Mesendoderm (in vitro differentiated cells): ENCODE data around the gene IFNA13.
A peak's percentile ranks its signal among the peaks of the same experiment; 100 is the strongest.
"Not testable (repeated sequence)": the region's sequence is repeated elsewhere in the genome, so short reads cannot be mapped to it uniquely, and the experiment has no call there.

Experiments used
- DNase-seq: peaks from one replicate; pipeline ENCODE4 v3.0.0; 2013
- H2AK5ac ChIP-seq: 2 replicates; pipeline ENCODE4 v1.6.1; 2013; ENCODE audit warnings: low read length, inconsistent platforms
- H2BK120ac ChIP-seq: 2 replicates; pipeline ENCODE4 v1.6.1; 2013; ENCODE audit warnings: low read depth, mild to moderate bottlenecking, low read length, moderate library complexity, mixed read lengths
- H2BK15ac ChIP-seq: replicated peaks from 2 replicates; pipeline ENCODE4 v1.6.1; 2013; ENCODE audit warnings: low read depth, mild to moderate bottlenecking, moderate library complexity
- H2BK5ac ChIP-seq: 2 replicates; pipeline ENCODE4 v1.6.1; 2013; ENCODE audit warnings: low read length, inconsistent platforms
- H3K18ac ChIP-seq: 2 replicates; pipeline ENCODE4 v1.6.1; 2013; ENCODE audit warnings: mild to moderate bottlenecking, low read length, mixed read lengths
- H3K23ac ChIP-seq: one replicate; pipeline ENCODE4 v1.6.1; 2013; ENCODE audit warnings: low read length
- H3K27ac ChIP-seq: 2 replicates; pipeline ENCODE4 v1.5.1; 2013; ENCODE audit warnings: low read depth, mild to moderate bottlenecking, inconsistent platforms, low read length, moderate library complexity
- H3K27me3 ChIP-seq: 2 replicates; pipeline ENCODE4 v1.6.1; 2013; ENCODE audit warnings: low read length, control low read depth, mild to moderate bottlenecking, inconsistent platforms; ENCODE audit not compliant: insufficient read depth, poor library complexity
- H3K36me3 ChIP-seq: 2 replicates; pipeline ENCODE4 v1.6.1; 2013; ENCODE audit warnings: low read length, inconsistent platforms; ENCODE audit not compliant: control insufficient read depth, insufficient read depth
- H3K4ac ChIP-seq: one replicate; pipeline ENCODE4 v1.6.1; 2013; ENCODE audit warnings: low read depth, mild to moderate bottlenecking, low read length, moderate library complexity
- H3K4me1 ChIP-seq: 2 replicates; pipeline ENCODE4 v1.6.1; 2013; ENCODE audit warnings: low read depth, low read length, inconsistent platforms; ENCODE audit not compliant: control insufficient read depth
- H3K4me2 ChIP-seq: 2 replicates; pipeline ENCODE4 v1.6.1; 2013; ENCODE audit warnings: low read length
- H3K4me3 ChIP-seq: 2 replicates; pipeline ENCODE4 v1.5.1; 2013; ENCODE audit warnings: mild to moderate bottlenecking, low read length
- H3K56ac ChIP-seq: one replicate; pipeline ENCODE4 v1.6.1; 2013; ENCODE audit warnings: low read length
- H3K79me1 ChIP-seq: 2 replicates; pipeline ENCODE4 v1.6.1; 2013; ENCODE audit warnings: low read length, inconsistent platforms
- H3K79me2 ChIP-seq: 2 replicates; pipeline ENCODE4 v1.6.1; 2013; ENCODE audit warnings: mild to moderate bottlenecking, low read length; ENCODE audit not compliant: control insufficient read depth, insufficient read depth
- H3K9ac ChIP-seq: 2 replicates; pipeline ENCODE4 v1.6.1; 2013; ENCODE audit warnings: low read length, inconsistent platforms
- H4K5ac ChIP-seq: one replicate; pipeline ENCODE4 v1.6.1; 2013; ENCODE audit warnings: low read length
- H4K8ac ChIP-seq: one replicate; pipeline ENCODE4 v1.6.1; 2013; ENCODE audit warnings: low read depth, mild to moderate bottlenecking, control low read depth, low read length, moderate library complexity
- WGBS: extraction: QIAGEN DNeasy Blood & Tissue Kit; methylation state at CpG from one replicate; pipeline ENCODE4 v1.1.7; 2013; ENCODE audit warnings: low lambda C conversion rate, missing lambda C conversion rate; ENCODE audit not compliant: insufficient coverage; ENCODE audit errors: extremely low coverage; 5-methylcytosine and 5-hydroxymethylcytosine counted together

Gene IFNA13

GRCh38 chr9:21381448-21382339, 13.8 kb upstream of the IFNA13 start:
- Histone ChIP-seq H3K56ac (no peak overlapping the region), H3K9ac (no peak overlapping the region), H3K18ac (no peak overlapping the region), H3K27me3 (no peaks in the 10 kb centered on the region), H3K4ac (no peak overlapping the region), H4K5ac (no peak overlapping the region), H2AK5ac (no peak overlapping the region), H3K4me3 (no peak overlapping the region), H4K8ac (no peak overlapping the region), H2BK5ac (no peak overlapping the region), H3K4me2 (no peak overlapping the region), H2BK120ac (no peak overlapping the region), H3K36me3 (no peaks in the 10 kb centered on the region), H3K79me1 (no peaks in the 10 kb centered on the region), H3K23ac (no peak overlapping the region), H2BK15ac (no peak overlapping the region), H3K27ac (no peak overlapping the region), H3K79me2 (no peaks in the 10 kb centered on the region), H3K4me1 (no peaks in the 10 kb centered on the region)
- DNase-seq, result peak; percentile 48
- no CpG with 5 or more reads among the region's 5 CpGs for WGBS

DNA sequence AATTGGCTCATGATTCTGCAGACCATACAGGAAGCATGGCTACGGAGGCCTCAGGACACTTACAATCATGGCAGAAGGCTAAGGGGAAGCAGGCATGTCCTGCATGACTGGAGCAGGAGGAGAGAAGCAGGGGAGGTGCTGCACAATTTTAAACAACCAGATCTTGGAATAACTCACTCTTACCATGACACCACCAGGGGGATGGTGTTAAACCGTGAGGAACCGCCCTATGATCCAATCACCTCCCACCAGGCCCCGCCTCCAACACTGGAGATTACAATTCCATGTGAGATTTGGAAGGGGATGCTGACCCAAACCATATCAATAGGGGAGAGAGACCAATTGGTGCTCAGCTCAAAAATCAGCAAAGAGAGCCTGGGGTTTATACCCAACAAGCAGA, 3.6 kb upstream of the IFNA13 start:
- not testable (repeated sequence) for H3K79me2 ChIP-seq

DNA sequence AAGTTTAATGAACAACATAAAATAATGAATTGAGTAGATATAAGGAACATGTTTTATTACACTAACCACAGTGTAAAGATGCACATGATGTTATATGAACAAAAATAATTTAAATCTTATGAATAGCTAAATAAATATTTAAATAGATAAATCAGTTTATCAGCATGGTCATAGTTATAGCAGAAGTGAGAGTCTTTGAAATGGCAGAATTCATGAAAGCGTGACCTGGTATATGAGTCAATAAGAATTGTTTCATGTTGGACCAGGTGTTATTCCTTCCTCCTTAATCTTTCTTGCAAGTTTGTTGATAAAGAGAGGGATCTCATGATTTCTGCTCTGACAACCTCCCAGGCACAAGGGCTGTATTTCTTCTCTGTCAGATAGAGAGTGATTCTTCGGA, 688 bp downstream of the IFNA13 start:
- not testable (repeated sequence) for DNase-seq, H3K4me2 ChIP-seq, H3K4ac ChIP-seq, H3K4me1 ChIP-seq, H3K56ac ChIP-seq, H3K23ac ChIP-seq, H4K8ac ChIP-seq, H2AK5ac ChIP-seq, H3K27ac ChIP-seq, H2BK5ac ChIP-seq, H3K79me1 ChIP-seq, H2BK120ac ChIP-seq, H3K36me3 ChIP-seq, H2BK15ac ChIP-seq, H3K79me2 ChIP-seq, H3K18ac ChIP-seq, H3K4me3 ChIP-seq, H3K9ac ChIP-seq, H4K5ac ChIP-seq, H3K27me3 ChIP-seq
- WGBS, result no CpG with 5 or more reads among the region's 2 CpGs

More for the DNA sequence above, 3.6 kb upstream of the IFNA13 start:
- not testable (repeated sequence) for H3K27me3 ChIP-seq, H3K4me2 ChIP-seq, H3K18ac ChIP-seq, H4K8ac ChIP-seq, H3K27ac ChIP-seq, H3K4ac ChIP-seq, H3K23ac ChIP-seq, H3K56ac ChIP-seq, H3K36me3 ChIP-seq, H2AK5ac ChIP-seq, DNase-seq, H2BK5ac ChIP-seq, H3K4me1 ChIP-seq, H2BK15ac ChIP-seq, H3K9ac ChIP-seq, H3K4me3 ChIP-seq, H4K5ac ChIP-seq, H2BK120ac ChIP-seq, H3K79me1 ChIP-seq
- WGBS, result no CpG with 5 or more reads among the region's 4 CpGs

DNA sequence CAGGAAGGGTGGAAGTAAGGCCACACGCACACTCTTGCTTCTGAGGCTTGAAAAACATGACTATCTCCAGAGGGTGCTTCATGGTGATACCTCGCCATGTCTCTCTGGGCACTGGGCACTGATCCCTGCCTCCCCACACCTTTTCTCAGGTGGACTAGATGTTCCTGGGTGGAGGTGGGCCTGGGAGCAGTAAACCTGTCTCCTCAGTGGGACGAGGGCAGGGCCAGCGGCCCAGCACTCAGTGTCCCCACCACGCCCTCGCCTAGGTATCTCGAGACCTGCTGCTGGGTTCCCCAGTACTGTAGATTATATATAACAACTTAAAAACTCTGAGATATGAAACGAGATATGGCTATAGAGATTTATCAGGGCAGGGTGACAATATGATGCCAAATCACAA, 5.6 kb downstream of the IFNA13 start:
- Histone ChIP-seq H3K36me3 (no peaks in the 10 kb centered on the region), H3K79me2 (no peaks in the 10 kb centered on the region), H3K18ac (no peak overlapping the region), H3K9ac (no peak overlapping the region), H3K4me1 (no peaks in the 10 kb centered on the region), H2BK120ac (no peak overlapping the region), H2BK15ac (no peak overlapping the region), H3K79me1 (no peaks in the 10 kb centered on the region), H3K23ac (no peak overlapping the region), H3K27ac (no peak overlapping the region), H3K27me3 (no peaks in the 10 kb centered on the region), H3K4ac (no peak overlapping the region), H4K5ac (no peak overlapping the region), H3K4me3 (no peak overlapping the region), H2AK5ac (no peak overlapping the region), H4K8ac (no peak overlapping the region), H3K4me2 (no peak overlapping the region), H3K56ac (no peak overlapping the region), H2BK5ac (no peak overlapping the region)
- WGBS, result no CpG with 5 or more reads among the region's 8 CpGs
- DNase-seq, result no peak

GRCh38 chr9:21357479-21358460, 10.1 kb downstream of the IFNA13 start:
- no peak overlapping the region for H3K27ac ChIP-seq
- DNase-seq, result no peak
- H3K36me3 ChIP-seq, result no peaks in the 10 kb centered on the region
- H3K23ac ChIP-seq, result no peak overlapping the region
- no peak overlapping the region for H3K4me3 ChIP-seq
- no peaks in the 10 kb centered on the region for H3K79me1 ChIP-seq
- no peak overlapping the region for H2AK5ac ChIP-seq
- H3K56ac ChIP-seq, result no peak overlapping the region
- H3K27me3 ChIP-seq, result no peaks in the 10 kb centered on the region
- H3K9ac ChIP-seq, result no peak overlapping the region
- H3K79me2 ChIP-seq, result no peaks in the 10 kb centered on the region
- no peak overlapping the region for H2BK15ac ChIP-seq
- no CpG with 5 or more reads among the region's 7 CpGs for WGBS
- H2BK5ac ChIP-seq, result no peak overlapping the region
- H2BK120ac ChIP-seq, result no peak overlapping the region
- H3K18ac ChIP-seq, result no peak overlapping the region
- H3K4me1 ChIP-seq, result no peaks in the 10 kb centered on the region
- no peak overlapping the region for H4K5ac ChIP-seq
- no peak overlapping the region for H4K8ac ChIP-seq
- H3K4ac ChIP-seq, result no peak overlapping the region
- H3K4me2 ChIP-seq, result no peak overlapping the region
